IMR-90 (cell line): ENCODE results near the gene NCAM1. TPM values are rescaled to one million over a fixed set of nuclear protein-coding genes. Genes with fewer than 3 reads are reported as not detected.

Experiments
- ATAC-seq: fragments of 200-7000 bp; cut with Tn5 transposase; 2 replicates; pipeline ENCODE4 v1.9.1; 2020; ENCODE audit warnings: low read depth, mild to moderate bottlenecking, moderate library complexity
- BruUV-seq: library from RNA; stranded (reverse); fragments of 400-500 nt; replicated peaks from 2 replicates; lab custom pipeline; 2021; lab: Mats Ljungman, UMichigan
- CTCF ChIA-PET: fragments of 300-600 bp; formaldehyde crosslinking; extraction: SDS; loops from one replicate; lab custom pipeline; 2021; ENCODE audit warnings: antibody characterized with exemption; lab: Yijun Ruan, JAX
- POLR2A ChIA-PET: fragments of 300-600 bp; sonication (Branson Sonifier 250); formaldehyde crosslinking; loops from one replicate; lab custom pipeline; 2022; ENCODE audit warnings: antibody characterized with exemption; ENCODE audit not compliant: unreplicated experiment; lab: Charles Lee
- DNase-seq: peaks from one replicate; pipeline ENCODE4 v3.0.0; 2013
- H2AFZ ChIP-seq: replicated peaks from 2 replicates; pipeline ENCODE3; 2013; ENCODE audit warnings: low read length, mild to moderate bottlenecking; ENCODE audit not compliant: poor library complexity
- H2AK5ac ChIP-seq: 2 replicates; pipeline ENCODE4 v1.6.1; 2013; ENCODE audit warnings: low read depth, low read length, inconsistent platforms
- H2AK9ac ChIP-seq: replicated peaks from 2 replicates; pipeline ENCODE3; 2013; ENCODE audit warnings: mild to moderate bottlenecking, low read depth, low read length, moderate library complexity; ENCODE audit not compliant: poor library complexity
- H2BK120ac ChIP-seq: 2 replicates; pipeline ENCODE4 v1.6.1; 2013; ENCODE audit warnings: low read depth, low read length, inconsistent platforms
- H2BK15ac ChIP-seq: 3 replicates; pipeline ENCODE4 v1.6.1; 2013; ENCODE audit warnings: low read depth, low read length, inconsistent platforms
- H2BK20ac ChIP-seq: 2 replicates; pipeline ENCODE4 v1.6.1; 2013; ENCODE audit warnings: low read depth, mild to moderate bottlenecking, inconsistent platforms, low read length, moderate library complexity
- H2BK5ac ChIP-seq: 2 replicates; pipeline ENCODE4 v1.6.1; 2013; ENCODE audit warnings: mild to moderate bottlenecking, low read depth, low read length, inconsistent platforms; ENCODE audit not compliant: poor library complexity, severe bottlenecking
- H3K14ac ChIP-seq: replicated peaks from 2 replicates; pipeline ENCODE4 v1.6.1; 2013; ENCODE audit warnings: low read depth, low read length, inconsistent platforms
- H3K18ac ChIP-seq: 2 replicates; pipeline ENCODE4 v1.6.1; 2013; ENCODE audit warnings: low read depth, low read length, control low read depth
- H3K23ac ChIP-seq: 2 replicates; pipeline ENCODE4 v1.6.1; 2013; ENCODE audit warnings: low read depth, low read length, inconsistent platforms
- H3K27ac ChIP-seq: 2 replicates; pipeline ENCODE4 v1.5.1; 2013; ENCODE audit warnings: mild to moderate bottlenecking, control low read depth, low read length; ENCODE audit not compliant: insufficient read depth
- H3K27me3 ChIP-seq: 2 replicates; pipeline ENCODE4 v1.6.1; 2013; ENCODE audit warnings: low read length; ENCODE audit not compliant: control insufficient read depth, insufficient read depth
- H3K36me3 ChIP-seq: 2 replicates; pipeline ENCODE4 v1.6.1; 2013; ENCODE audit warnings: low read length, mixed read lengths; ENCODE audit not compliant: control insufficient read depth, insufficient read depth
- H3K4ac ChIP-seq: 2 replicates; pipeline ENCODE4 v1.6.1; 2013; ENCODE audit warnings: low read depth, low read length, inconsistent platforms
- H3K4me1 ChIP-seq: 2 replicates; pipeline ENCODE4 v1.6.1; 2013; ENCODE audit warnings: low read length, mixed read lengths; ENCODE audit not compliant: control insufficient read depth, insufficient read depth
- H3K4me2 ChIP-seq: 2 replicates; pipeline ENCODE4 v1.6.1; 2013; ENCODE audit warnings: low read depth, mild to moderate bottlenecking, control low read depth, low read length, moderate library complexity
- H3K4me3 ChIP-seq: 2 replicates; pipeline ENCODE4 v1.5.1; 2013; ENCODE audit warnings: low read depth, mild to moderate bottlenecking, control low read depth, low read length, moderate library complexity; ENCODE audit not compliant: insufficient read depth
- H3K56ac ChIP-seq: 2 replicates; pipeline ENCODE4 v1.6.1; 2013; ENCODE audit warnings: low read length, inconsistent platforms; ENCODE audit not compliant: insufficient read depth; ENCODE audit errors: extremely low read depth
- H3K79me1 ChIP-seq, 2 experiments: 2 replicates each; pipeline ENCODE4 v1.6.1; 2013; ENCODE audit warnings: low read length in 2 of 2, inconsistent platforms in 1 of 2, low read depth in 1 of 2
- H3K9ac ChIP-seq: 2 replicates; pipeline ENCODE4 v1.6.1; 2013; ENCODE audit warnings: low read depth, low read length, control low read depth
- H3K9me1 ChIP-seq: 2 replicates; pipeline ENCODE4 v1.6.1; 2013; ENCODE audit warnings: low read length, inconsistent platforms; ENCODE audit not compliant: insufficient read depth
- H3K9me3 ChIP-seq: 2 replicates; pipeline ENCODE4 v1.6.1; 2013; ENCODE audit warnings: low read length; ENCODE audit not compliant: control insufficient read depth, insufficient read depth
- H4K20me1 ChIP-seq: 2 replicates; pipeline ENCODE4 v1.6.1; 2013; ENCODE audit warnings: low read length, inconsistent platforms; ENCODE audit not compliant: insufficient read depth
- H4K5ac ChIP-seq: 2 replicates; pipeline ENCODE4 v1.6.1; 2013; ENCODE audit warnings: mild to moderate bottlenecking, low read depth, low read length, control low read depth
- H4K8ac ChIP-seq, 2 experiments: 2 replicates each; pipeline ENCODE4 v1.6.1; 2013; ENCODE audit warnings: low read depth in 2 of 2, low read length in 2 of 2, control low read depth in 1 of 2, inconsistent platforms in 1 of 2
- H4K91ac ChIP-seq: 2 replicates; pipeline ENCODE4 v1.6.1; 2013; ENCODE audit warnings: low read depth, low read length, inconsistent platforms; ENCODE audit not compliant: insufficient read depth
- BHLHE40 ChIP-seq: fragments of 150-350 bp; IDR thresholded peaks from 2 replicates; pipeline ENCODE4 v1.6.1; 2016; ENCODE audit warnings: mild to moderate bottlenecking, low read depth, low read length
- CEBPB ChIP-seq: IDR thresholded peaks from 2 replicates; pipeline ENCODE4 v1.6.1; 2012; ENCODE audit warnings: low read depth, low read length, improper control_type of control experiment
- CHD1 ChIP-seq: IDR thresholded peaks from 2 replicates; pipeline ENCODE4 v1.6.1; 2012; ENCODE audit warnings: low read depth, low read length, improper control_type of control experiment
- FOS ChIP-seq: fragments of 150-350 bp; IDR thresholded peaks from 2 replicates; pipeline ENCODE4 v1.6.1; 2016; ENCODE audit warnings: low read depth, low read length
- MAFK ChIP-seq: IDR thresholded peaks from 2 replicates; pipeline ENCODE4 v1.6.1; 2012; ENCODE audit warnings: low read depth, low read length, improper control_type of control experiment
- MAZ ChIP-seq: IDR thresholded peaks from 2 replicates; pipeline ENCODE4 v1.6.1; 2012; ENCODE audit warnings: low read depth, mild to moderate bottlenecking, low read length, improper control_type of control experiment, moderate library complexity, borderline replicate concordance
- MXI1 ChIP-seq: IDR thresholded peaks from 2 replicates; pipeline ENCODE4 v1.6.1; 2012; ENCODE audit warnings: low read depth, mild to moderate bottlenecking, low read length, moderate library complexity, borderline replicate concordance
- NFE2L2 ChIP-seq: fragments of 150-350 bp; IDR thresholded peaks from 2 replicates; pipeline ENCODE4 v1.6.1; 2016; ENCODE audit warnings: low read depth, mild to moderate bottlenecking, low read length
- RAD21 ChIP-seq: IDR thresholded peaks from 2 replicates; pipeline ENCODE4 v1.6.1; 2012; ENCODE audit warnings: low read length, improper control_type of control experiment
- RFX5 ChIP-seq: IDR thresholded peaks from 2 replicates; pipeline ENCODE4 v1.8.0; 2012; ENCODE audit warnings: low read depth, mild to moderate bottlenecking, low read length, moderate library complexity
- SMC3 ChIP-seq: fragments of 150-350 bp; IDR thresholded peaks from 2 replicates; pipeline ENCODE4 v1.6.1; 2016; ENCODE audit warnings: low read depth, mild to moderate bottlenecking, antibody characterized with exemption, low read length, moderate library complexity
- WGBS, 2 experiments: methylation state at CpG; one replicate each; pipeline versions ENCODE4 v1.1.5 to v1.1.7; 2013; ENCODE audit warnings: missing lambda C conversion rate in 2 of 2; ENCODE audit not compliant: insufficient read length in 1 of 2; ENCODE audit errors: extremely low coverage in 2 of 2; 5-methylcytosine and 5-hydroxymethylcytosine counted together
- dilution Hi-C: fragments of 300-500 bp; cut with HindIII; formaldehyde crosslinking; loops from one replicate; pipeline ENCODE4 v1.14.3; 2018; ENCODE audit warnings: low sequenced_read_pairs; ENCODE audit not compliant: unreplicated experiment
- in situ Hi-C: fragments of 300-500 bp; cut with MboI; formaldehyde crosslinking; loops from 3 replicates; pipeline ENCODE4 v1.14.3; 2019; ENCODE audit warnings: low sequenced_read_pairs, inconsistent platforms, mixed read lengths
- intact Hi-C: fragments of 100-400 bp; cut with micrococcal nuclease; formaldehyde crosslinking; loops from 2 replicates; pipeline ENCODE4 v1.10.0; 2022
- polyA plus RNA-seq, 3 experiments: library from polyadenylated mRNA; depleted of rRNA; stranded (reverse); fragments of >200 nt; gene quantifications; 2 replicates each; pipeline ENCODE4 v1.2.3, GENCODE V29; 2012; ENCODE audit warnings: low replicate concordance in 1 of 3
- total RNA-seq: library from RNA; depleted of rRNA; stranded (reverse); fragments of >200 nt; gene quantifications from 2 replicates; pipeline ENCODE4 v1.2.3, GENCODE V29; 2012
- TF ChIP-seq, protein P1 (sequence below): conservative IDR thresholded peaks from 2 replicates; pipeline ENCODE4 v1.5.1; 2012; ENCODE audit warnings: mild to moderate bottlenecking, low read depth, low read length, improper control_type of control experiment
- TF ChIP-seq, protein P2 (sequence below): fragments of 150-350 bp; IDR thresholded peaks from 2 replicates; pipeline ENCODE4 v1.6.1; 2016; ENCODE audit warnings: low read depth, mild to moderate bottlenecking, low read length, moderate library complexity, borderline replicate concordance

The NCAM1 gene
- total and polyA plus RNA-seq, 2 of the 4 experiments (the other 2 are of a cell fraction) = 0.09 to 0.18 TPM

DNA sequence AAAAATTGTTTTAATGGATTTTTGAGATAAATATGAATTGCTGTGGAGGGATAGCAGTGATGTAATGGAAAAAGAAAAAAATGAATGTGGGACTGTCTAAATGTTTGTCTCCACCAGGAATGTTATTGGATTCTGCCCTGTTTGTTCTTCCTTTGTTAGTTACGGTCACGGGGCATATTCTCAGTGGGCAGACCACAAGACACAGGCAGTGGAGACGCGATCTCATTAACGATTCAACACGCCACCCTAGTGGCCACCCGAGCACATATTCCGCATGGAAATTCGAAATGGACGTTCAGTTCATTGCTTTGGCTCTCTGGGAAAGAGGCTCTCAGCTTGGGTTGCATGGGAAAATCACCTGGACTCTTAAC, 201.4 kb downstream of the NCAM1 start (continued):
- TF ChIP-seq BHLHE40 (no peak), MAFK (no peak), CHD1 (no peak)

DNA sequence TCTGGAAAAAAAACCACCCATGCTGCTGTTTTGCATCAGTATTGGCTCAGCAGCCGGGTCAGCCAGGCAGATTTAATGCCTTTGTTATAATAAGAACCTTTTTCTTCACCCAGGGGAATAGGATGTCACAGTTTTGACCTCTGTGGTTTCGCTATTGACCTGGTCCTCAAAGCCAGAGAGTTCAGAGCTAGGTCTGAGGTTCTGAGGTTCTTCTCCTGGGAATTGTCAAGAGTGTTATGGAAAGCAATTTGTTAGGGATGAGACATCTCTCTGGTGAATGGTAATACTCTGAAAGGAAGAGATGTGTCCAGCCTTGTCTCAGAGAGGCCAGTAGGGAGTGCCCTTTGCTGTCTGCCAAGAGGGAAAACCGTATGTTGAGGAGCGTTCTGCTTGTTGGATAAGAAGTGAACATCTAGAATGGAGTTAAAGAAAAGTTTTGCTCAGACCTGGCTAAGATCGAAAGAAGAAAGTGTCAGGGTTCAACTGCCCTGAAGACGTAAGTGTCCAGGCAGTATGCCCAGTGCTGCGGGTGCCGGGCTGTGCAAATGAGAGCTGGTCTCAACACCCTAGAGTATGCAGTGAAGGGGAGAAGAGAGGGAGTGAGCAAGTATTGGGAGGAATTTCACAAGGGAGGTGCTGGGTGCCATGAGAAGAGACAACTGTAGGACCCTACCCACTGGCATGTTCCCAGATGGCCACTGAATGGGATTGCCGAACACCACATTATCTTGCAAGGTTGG, 202.2 kb downstream of the NCAM1 start:
- Histone ChIP-seq H3K36me3 (no peaks in the 10 kb centered on the region), H3K9me3 (0 out of 2 replicates have a peak, but pooled peaks cover 2% of the 10 kb centered on the region), H2BK20ac (no peak overlapping the region), H3K56ac (no peak overlapping the region), H2BK15ac (no peak overlapping the region), H2BK120ac (no peak overlapping the region), H3K23ac (no peak overlapping the region), H2BK5ac (no peak overlapping the region), H3K27me3 (no peaks in the 10 kb centered on the region), H3K4me1 (no peaks in the 10 kb centered on the region), H2AK9ac (no peak overlapping the region), H3K9ac (no peak overlapping the region), H3K4me3 (no peak overlapping the region), H4K91ac (no peak overlapping the region), H3K79me1 (no peaks in the 10 kb centered on the region), H3K9me1 (no peaks in the 10 kb centered on the region), H4K20me1 (no peaks in the 10 kb centered on the region), H4K5ac (no peak overlapping the region), H2AK5ac (no peak overlapping the region), H3K14ac (no peak overlapping the region), H3K4ac (no peak overlapping the region), H3K27ac (no peak overlapping the region), H3K18ac (no peak overlapping the region), H2AFZ (no peak overlapping the region), H4K8ac (no peak overlapping the region), H3K4me2 (no peak overlapping the region)
- CTCF ChIA-PET = no interaction called here
- POLR2A ChIA-PET = no interaction called here
- ATAC-seq (no peak), DNase-seq (no peak)
- intact Hi-C loops = no loop called here
- dilution Hi-C loops = no loop called here
- in situ Hi-C loops = no loop called here
- WGBS, 2 experiments = 90% methylated on average over 4 of the region's 9 CpGs; no CpG with 5 or more reads in 1 of the 2 experiments
- BruUV-seq = no TSS peak
- TF ChIP-seq MAZ (no peak), MAFK (no peak), RAD21 (no peak), SMC3 (no peak), CHD1 (no peak), CEBPB (no peak), FOS (no peak), NFE2L2 (no peak), RFX5 (no peak), MXI1 (no peak), BHLHE40 (no peak)
- TF ChIP-seq, protein P1, sequence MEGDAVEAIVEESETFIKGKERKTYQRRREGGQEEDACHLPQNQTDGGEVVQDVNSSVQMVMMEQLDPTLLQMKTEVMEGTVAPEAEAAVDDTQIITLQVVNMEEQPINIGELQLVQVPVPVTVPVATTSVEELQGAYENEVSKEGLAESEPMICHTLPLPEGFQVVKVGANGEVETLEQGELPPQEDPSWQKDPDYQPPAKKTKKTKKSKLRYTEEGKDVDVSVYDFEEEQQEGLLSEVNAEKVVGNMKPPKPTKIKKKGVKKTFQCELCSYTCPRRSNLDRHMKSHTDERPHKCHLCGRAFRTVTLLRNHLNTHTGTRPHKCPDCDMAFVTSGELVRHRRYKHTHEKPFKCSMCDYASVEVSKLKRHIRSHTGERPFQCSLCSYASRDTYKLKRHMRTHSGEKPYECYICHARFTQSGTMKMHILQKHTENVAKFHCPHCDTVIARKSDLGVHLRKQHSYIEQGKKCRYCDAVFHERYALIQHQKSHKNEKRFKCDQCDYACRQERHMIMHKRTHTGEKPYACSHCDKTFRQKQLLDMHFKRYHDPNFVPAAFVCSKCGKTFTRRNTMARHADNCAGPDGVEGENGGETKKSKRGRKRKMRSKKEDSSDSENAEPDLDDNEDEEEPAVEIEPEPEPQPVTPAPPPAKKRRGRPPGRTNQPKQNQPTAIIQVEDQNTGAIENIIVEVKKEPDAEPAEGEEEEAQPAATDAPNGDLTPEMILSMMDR = no peak
- TF ChIP-seq, protein P2, sequence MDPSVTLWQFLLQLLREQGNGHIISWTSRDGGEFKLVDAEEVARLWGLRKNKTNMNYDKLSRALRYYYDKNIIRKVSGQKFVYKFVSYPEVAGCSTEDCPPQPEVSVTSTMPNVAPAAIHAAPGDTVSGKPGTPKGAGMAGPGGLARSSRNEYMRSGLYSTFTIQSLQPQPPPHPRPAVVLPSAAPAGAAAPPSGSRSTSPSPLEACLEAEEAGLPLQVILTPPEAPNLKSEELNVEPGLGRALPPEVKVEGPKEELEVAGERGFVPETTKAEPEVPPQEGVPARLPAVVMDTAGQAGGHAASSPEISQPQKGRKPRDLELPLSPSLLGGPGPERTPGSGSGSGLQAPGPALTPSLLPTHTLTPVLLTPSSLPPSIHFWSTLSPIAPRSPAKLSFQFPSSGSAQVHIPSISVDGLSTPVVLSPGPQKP = no peak
